GM21737 (cell line): ENCODE measurements around the gene CBR4.

Experiments used
- ATAC-seq: cut with Tn5 transposase; IDR thresholded peaks from one replicate; pipeline ENCODE4 v1.9.1; 2021; ENCODE audit warnings: mild to moderate bottlenecking, moderate library complexity; ENCODE audit not compliant: unreplicated experiment

CBR4 gene

GRCh38 chr4:169010125-169011023 lies at the start of gene CBR4:
TSS of gene CBR4 (minus strand) at chr4:169010255. CDS start at chr4:169010089, 166 bp downstream.
- ATAC-seq: peak; percentile 97

DNA sequence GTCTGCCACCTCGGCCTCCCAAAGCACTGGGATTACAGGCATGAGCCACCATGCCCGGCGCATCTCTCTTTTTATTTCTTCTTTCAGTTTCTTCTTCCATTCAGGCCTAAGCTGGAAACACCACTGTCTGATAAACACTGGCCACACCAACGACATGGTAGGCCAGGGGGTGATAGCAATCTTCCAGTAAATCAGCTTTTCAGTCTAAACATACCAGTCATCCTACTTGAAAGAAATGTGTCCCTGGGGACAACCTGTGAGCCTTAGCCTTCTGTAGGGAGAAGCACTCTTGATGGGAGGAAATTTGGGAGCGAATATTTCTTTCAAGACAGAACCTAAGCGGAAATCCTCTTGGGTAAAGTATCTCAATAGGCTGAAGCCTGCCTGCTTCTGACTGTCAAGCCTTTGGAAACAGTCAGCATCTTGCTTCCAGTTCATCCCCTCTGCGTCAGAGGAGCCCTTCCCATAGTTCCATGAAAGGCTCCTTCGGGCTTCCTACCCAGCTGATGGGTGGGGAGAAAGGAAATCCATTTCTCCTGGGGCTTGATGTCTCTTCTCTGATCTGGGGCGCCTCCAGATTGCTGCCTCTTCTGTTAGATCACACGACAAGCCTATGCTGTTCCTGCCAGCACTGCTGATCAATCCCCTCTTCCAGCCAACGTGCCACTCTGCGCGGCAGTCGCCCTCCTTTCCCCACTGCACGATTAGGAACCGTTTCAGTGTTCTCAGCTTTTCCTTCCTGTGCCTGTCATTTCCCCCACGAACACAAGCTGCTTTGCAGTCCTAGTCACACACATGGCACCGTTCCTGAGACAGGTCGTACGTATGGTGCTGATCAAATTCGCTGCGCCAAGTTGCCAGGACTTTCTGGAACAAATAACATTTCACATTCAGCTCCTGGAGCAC lies 49.5 kb upstream of the CBR4 start:
- no peak for ATAC-seq

DNA sequence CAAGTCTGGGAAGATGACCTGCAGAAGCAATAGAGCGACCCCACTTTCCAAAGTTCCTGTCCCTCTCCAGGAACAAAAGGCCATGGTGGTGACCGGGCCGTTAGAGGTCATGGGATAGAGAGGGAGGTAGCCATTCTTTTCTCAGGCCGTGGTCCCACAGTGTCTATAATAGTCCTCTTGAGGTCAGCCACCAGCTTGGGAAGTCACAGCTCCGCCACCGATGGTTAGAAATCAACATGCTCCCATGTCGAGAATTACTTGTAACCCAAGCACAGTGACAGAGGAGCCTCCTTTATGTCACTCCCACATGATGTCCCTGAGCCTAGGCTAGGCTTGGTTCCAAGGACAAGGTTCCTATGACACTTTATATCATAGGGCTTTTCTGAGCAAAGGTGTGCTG lies 48.3 kb upstream of the CBR4 start:
- ATAC-seq: no peak

- no peak for ATAC-seq
Observed at GRCh38 chr4:169054879-169055278, 44.8 kb upstream of the CBR4 start.

DNA sequence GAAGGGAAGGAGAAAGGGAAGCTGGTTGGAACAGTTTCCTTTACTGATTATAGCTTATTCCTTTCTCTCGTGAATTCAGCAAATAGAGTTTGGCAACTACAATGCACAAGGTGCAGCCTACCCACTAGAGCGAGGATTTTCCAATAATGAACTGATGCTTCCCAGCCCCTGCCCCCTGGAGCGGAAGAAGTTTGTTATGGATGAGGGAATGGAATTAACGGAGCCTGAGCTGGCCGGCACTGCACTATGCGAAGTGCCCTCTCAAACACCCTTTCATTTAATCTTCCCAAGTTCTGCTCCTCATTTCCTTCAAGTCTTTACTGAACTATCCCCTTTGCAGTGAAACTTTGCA lies 42.5 kb upstream of the CBR4 start:
- no peak for ATAC-seq

DNA sequence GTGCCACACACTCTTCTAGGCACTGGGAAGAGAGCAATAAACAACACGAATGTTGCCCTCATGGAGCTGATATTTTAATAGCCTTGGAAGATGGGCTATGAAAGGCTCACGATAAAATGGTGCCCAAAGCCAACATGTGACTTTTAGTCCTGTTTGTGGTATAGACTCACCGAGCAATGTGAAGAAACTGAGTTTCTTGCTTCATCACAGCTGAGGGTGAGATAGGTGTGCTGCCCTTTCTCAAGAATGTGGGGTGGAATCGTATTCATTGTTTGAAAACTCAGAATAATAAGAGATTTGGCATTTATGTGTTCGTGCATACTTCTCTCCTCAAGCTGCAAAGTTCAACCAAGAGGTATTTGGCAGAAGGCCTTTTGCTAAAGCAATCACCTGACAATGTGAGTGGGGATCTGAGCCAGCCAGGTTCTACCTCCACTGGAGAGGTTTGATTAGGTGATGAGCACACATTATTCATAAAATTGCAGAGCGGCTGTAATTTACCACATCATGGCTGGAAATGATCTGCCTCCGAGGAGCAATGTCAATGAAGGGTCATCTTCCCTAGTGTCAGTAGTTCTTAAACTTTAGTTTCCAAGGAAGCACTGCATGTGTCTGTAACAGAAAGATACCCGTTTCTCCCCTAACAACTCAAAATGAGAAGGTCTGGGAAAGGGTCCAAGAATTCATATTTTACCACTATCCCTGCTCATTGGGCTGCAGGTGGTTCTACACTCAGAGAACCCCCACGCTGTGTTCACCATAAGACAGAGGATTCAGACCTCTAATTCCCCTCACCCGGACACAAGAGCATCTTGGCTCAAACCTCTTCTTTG lies 41.9 kb upstream of the CBR4 start:
- ATAC-seq: no peak

GRCh38 chr4:169050881-169051760 lies 41.1 kb upstream of the CBR4 start:
- no peak for ATAC-seq

GRCh38 chr4:169050284-169050683 lies 40.2 kb upstream of the CBR4 start:
- no peak for ATAC-seq

DNA sequence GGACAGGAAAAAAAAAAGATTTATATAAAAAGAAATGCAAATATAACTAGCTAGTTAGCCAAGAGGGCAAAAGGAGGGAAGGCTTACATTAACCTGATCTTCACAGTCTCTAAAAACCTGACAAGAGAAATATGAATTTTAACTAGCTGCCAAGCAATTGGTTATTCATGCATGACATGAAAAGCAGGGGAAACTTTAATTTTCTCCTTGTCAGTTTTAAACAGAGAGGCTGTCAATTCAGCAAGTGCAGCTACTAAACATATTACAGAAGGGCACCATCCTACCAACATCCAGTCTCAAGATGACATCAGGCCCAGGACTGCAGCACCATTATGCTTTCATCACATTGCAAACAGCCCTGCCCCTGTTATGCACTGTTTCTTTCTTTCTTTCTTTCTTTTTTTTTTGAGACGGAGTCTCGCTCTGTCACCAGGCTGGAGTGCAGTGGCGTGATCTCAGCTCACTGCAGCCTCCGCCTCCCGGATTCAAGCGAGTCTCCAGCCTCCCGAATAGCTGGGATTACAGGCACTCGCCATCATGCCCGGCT lies 38.9 kb upstream of the CBR4 start:
- ATAC-seq: no peak

DNA sequence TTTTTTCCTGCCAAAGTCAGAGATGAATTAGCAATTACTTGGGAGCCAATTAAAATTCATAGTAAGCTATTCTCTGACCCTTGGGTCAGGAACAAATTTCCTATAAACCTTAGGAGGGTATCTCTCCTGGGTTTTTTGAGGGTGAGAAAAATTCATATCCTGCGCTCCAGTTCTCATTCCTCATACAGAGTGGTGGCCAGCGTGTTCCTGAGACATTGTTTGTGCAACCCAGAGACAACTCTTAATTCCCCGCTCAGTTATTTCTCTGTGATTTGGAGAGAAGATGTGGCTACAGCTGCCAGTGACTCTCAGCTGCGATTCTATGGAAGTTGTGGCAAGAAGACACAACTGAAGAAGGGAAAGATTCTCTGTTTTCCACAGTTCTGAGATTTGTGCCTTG lies 37.9 kb upstream of the CBR4 start:
- ATAC-seq: no peak

DNA sequence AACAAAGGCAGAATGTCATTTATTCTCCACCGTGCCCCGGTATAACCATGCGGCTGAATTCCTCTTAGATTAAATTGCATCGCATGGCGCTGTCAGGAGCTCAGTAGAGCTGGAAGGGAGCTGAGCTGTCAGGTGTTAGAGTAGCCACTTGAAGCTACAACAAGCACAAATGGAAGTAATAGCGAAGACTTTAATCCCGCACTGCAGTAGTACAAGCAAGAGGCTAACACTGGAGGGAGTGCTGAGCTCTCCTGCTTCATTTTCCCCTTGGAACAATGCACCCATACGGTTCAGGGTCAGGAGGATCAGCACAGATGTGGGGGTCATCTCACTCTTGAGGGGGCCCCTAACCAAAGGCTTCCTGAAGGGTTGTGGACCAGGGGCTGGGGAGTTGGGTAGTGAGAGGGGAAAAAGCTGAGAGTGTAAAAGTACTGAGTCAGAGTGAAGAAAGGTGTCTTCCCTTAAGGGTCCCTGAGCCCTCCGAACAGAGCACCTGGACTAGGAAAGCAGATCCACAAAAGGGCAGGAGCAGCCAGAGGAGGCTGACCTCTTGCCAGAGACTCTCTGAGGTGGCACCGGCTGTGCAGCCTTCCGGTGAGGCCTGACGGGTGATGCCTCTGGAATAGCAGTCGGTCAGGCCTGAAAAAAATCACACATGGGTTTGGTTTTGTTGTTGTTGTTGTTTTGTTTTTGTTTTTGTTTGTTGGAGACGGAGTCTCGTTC lies 36.0 kb upstream of the CBR4 start:
- no peak for ATAC-seq

- no peak for ATAC-seq
Observed at GRCh38 chr4:169044714-169045447, 34.8 kb upstream of the CBR4 start.

DNA sequence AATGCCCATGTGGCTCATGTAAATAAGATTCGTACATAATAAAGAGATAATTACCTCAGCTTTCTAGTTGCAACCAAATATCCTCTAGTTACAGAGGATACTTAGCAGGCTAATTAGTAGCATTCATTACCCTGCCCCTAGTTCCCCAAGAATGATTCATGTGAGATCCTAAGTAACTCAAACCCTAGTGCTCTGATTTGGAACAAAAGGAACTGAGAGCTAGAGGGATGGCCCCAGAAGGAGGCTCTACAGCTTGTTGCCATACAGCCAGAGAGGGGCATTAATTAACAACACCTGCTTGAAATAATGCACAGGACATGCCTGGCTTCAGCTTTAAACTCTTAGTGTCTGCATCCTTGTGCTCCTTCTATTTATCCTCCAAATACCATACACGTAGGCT lies 32.6 kb upstream of the CBR4 start:
- ATAC-seq: no peak

DNA sequence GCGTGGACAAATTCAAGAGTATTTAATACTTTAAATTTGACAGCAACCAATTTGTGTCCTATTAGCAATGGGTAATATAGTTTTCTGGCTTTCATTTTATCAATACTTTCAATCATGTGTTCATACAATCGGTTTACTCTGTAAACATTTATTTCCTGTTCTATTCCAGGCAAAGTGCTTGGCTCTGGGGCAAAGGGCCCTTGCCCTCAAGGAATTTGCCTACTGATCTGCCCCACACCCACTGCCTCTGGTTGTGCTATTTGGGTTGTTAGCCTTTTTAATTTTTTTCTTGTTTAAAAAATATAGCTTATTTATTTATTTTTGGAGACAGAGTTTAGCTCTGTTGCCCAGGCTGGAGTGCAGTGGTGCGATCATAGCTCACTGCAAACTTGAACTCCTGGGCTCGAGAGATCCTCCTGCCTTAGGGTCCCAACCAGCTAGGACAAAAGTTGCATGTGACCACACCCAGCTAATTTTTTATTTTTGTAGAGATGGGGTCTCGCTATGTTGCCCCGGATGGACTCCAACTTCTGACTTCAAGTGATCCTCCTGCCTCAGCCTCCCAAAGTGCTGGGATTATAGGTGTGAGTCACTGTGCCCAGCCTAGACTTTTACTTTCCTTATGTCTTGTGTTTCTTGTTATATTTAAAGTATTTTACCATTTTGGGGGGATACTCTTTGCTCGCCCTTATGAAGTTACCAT lies 30.7 kb upstream of the CBR4 start:
- ATAC-seq: no peak

DNA sequence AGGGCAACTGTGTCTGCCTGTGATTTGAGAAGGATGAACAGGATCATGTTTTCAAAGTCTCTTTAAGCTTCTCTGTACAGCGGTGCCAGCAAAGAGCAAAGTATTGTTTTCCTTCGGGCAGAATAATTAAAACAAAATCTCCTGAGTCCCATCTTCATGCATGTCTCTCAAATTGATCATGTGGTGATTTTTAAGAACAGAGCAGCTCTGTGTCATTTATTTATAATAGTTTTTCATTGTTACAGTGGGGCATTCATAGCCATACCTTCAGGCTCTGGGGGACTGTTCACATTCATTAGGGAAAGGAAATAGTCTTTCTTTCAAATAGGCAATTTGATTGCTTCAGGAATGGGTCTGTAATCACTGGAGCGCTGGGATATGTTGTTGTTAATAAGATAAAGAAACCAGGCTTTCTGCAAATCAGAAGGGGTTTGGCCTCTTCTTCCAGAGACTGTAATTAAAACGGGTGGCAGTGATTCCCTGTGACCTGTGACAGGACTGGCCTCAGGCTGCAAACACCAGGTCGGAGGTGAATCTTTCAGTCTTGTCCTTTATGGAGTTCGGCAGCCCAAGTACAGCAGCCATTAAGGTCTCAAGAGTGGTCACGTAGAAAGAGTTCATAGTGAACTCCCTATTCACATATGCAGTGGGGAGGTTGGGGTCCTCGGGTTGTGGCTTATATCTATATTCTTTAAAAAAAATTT lies 29.3 kb upstream of the CBR4 start:
- no peak for ATAC-seq

GRCh38 chr4:169037506-169037905 lies 27.5 kb upstream of the CBR4 start:
- no peak for ATAC-seq
